ENCODE measurements around the gene CEP97. TPM values are rescaled to one million over a fixed set of nuclear protein-coding genes. Genes with fewer than 3 reads are reported as not detected.

CEP97 gene
- total RNA-seq, 1 donor from 2014 or later: 10.8 TPM

DNA sequence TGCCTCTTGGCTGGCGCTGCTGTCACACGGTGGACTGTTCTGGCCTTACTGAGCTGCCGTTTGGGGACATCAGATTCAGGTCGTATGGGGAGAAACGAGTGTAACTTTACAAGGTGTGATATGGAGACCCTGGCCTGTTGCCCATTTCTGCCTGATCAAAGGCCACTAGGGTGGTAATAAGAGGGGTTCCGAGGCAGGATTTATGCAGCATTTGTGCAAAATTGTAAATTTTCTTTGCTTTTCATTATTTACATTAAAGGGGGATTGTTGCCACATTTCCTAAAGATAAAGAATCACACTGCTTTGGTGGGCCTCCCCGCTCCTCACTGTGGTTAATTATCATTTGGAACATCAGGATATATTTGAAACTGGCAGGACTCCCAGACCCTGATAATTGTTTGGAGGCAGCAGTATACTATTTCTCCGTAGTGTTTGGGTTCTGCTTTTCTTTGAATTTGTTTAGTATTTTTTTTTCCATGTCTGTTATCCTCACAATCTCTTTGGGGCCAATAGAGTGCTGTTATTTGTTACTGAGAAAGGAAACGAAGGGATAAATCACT, 55.5 kb downstream of the CEP97 start:
- TF ChIP-seq, protein P1, sequence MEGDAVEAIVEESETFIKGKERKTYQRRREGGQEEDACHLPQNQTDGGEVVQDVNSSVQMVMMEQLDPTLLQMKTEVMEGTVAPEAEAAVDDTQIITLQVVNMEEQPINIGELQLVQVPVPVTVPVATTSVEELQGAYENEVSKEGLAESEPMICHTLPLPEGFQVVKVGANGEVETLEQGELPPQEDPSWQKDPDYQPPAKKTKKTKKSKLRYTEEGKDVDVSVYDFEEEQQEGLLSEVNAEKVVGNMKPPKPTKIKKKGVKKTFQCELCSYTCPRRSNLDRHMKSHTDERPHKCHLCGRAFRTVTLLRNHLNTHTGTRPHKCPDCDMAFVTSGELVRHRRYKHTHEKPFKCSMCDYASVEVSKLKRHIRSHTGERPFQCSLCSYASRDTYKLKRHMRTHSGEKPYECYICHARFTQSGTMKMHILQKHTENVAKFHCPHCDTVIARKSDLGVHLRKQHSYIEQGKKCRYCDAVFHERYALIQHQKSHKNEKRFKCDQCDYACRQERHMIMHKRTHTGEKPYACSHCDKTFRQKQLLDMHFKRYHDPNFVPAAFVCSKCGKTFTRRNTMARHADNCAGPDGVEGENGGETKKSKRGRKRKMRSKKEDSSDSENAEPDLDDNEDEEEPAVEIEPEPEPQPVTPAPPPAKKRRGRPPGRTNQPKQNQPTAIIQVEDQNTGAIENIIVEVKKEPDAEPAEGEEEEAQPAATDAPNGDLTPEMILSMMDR (IDR thresholded peaks at IDR 0.05): no peak
- DNase-seq (ENCODE audit: extremely low spot score, unreplicated experiment): no peak
- Mint-ChIP-seq H3K36me3 (ENCODE audit: unreplicated experiment) (peaks cover 17% of the 10 kb centered on the region), H3K4me3 (ENCODE audit: unreplicated experiment) (peak overlapping the region; percentile 88), H3K27ac (ENCODE audit: unreplicated experiment) (peak overlapping the region; percentile 90), H3K9me3 (ENCODE audit: unreplicated experiment) (no peaks in the 10 kb centered on the region), H3K27me3 (ENCODE audit: unreplicated experiment) (no peaks in the 10 kb centered on the region), H3K4me1 (ENCODE audit: unreplicated experiment) (peaks cover 30% of the 10 kb centered on the region)

- TF ChIP-seq, protein P1 (IDR thresholded peaks at IDR 0.05): no peak
- Mint-ChIP-seq H3K9me3 (ENCODE audit: unreplicated experiment) (no peaks in the 10 kb centered on the region), H3K27me3 (ENCODE audit: unreplicated experiment) (no peaks in the 10 kb centered on the region), H3K4me1 (ENCODE audit: unreplicated experiment) (peaks cover 30% of the 10 kb centered on the region), H3K27ac (ENCODE audit: unreplicated experiment) (peak overlapping the region; percentile 90), H3K4me3 (ENCODE audit: unreplicated experiment) (peak overlapping the region; percentile 88), H3K36me3 (ENCODE audit: unreplicated experiment) (peaks cover 24% of the 10 kb centered on the region)
- no peak for DNase-seq (ENCODE audit: extremely low spot score, unreplicated experiment)
These were observed 56.2 kb downstream of the CEP97 start for GRCh38 chr3:101780661-101781060.

GRCh38 chr3:101781166-101781565, 56.8 kb downstream of the CEP97 start:
- Mint-ChIP-seq H3K9me3 (ENCODE audit: unreplicated experiment) (no peaks in the 10 kb centered on the region), H3K27me3 (ENCODE audit: unreplicated experiment) (no peaks in the 10 kb centered on the region), H3K27ac (ENCODE audit: unreplicated experiment) (peak overlapping the region; percentile 90), H3K4me1 (ENCODE audit: unreplicated experiment) (peaks cover 30% of the 10 kb centered on the region), H3K4me3 (ENCODE audit: unreplicated experiment) (peak overlapping the region; percentile 88), H3K36me3 (ENCODE audit: unreplicated experiment) (peaks cover 26% of the 10 kb centered on the region)
- TF ChIP-seq, protein P1 (IDR thresholded peaks at IDR 0.05): no peak
- DNase-seq (ENCODE audit: extremely low spot score, unreplicated experiment): no peak

DNA sequence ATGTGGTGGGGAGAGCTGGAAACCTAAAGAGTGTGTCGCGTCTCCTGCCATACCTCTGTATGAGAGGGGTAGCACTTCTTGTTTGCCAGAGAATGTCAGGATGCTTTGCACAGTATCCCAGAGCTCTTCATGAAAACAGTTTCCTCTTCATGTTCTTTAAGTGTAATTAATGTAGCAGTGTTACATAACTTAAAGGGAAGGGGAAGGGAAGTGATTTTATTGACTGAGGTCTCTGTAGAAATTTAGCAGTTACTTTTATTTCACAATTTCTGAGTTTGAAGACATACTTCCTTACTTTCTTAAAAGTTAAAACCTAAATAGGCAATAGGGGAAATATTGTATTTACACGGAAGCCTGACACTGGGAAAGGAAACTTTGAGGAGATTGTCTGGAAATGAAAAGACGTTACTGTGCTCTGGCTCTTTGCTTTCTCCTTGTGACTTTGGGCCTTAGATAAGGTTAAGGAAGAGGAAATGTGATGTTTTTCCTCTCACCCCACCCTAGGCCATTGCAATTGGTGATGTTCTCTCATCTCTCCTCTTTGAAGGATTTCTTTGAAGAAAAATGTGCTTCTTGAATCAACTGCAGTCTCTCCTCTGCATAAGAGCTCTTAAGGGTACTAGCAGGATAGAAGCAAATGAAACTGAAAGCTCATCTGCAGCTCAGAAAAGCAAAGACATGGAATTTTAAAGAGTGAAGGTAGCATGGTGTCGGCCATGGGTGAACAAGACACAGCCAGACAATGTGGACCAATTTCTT, 60.6 kb downstream of the CEP97 start:
- no peak overlapping the region for H3K27ac Mint-ChIP-seq (ENCODE audit: unreplicated experiment)
- TF ChIP-seq, protein P1 (IDR thresholded peaks at IDR 0.05): no peak
- DNase-seq (ENCODE audit: extremely low spot score, unreplicated experiment): no peak
- H3K4me3 Mint-ChIP-seq (ENCODE audit: unreplicated experiment): no peak overlapping the region
- no peaks in the 10 kb centered on the region for H3K27me3 Mint-ChIP-seq (ENCODE audit: unreplicated experiment)
- no peaks in the 10 kb centered on the region for H3K9me3 Mint-ChIP-seq (ENCODE audit: unreplicated experiment)
- H3K36me3 Mint-ChIP-seq (ENCODE audit: unreplicated experiment): peaks cover 53% of the 10 kb centered on the region
- H3K4me1 Mint-ChIP-seq (ENCODE audit: unreplicated experiment): peaks cover 20% of the 10 kb centered on the region

DNA sequence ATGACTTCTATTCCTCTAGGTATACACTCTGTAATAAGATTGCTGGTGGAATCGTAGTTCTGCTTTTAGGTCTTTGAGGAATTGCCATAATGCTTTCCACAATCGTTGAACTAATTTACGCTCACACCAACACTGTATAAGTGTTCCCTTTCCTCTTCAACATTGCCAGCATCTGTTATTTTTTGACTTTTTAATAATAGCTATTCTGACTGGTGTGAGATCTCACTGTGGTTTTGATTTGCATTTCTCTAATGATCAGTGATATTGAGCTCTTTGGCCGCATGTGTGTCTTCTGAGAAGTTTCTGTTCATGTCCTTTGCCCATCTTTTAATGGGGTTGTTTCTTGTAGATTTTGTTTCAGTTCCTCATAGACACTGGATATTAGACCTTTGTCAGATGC, 67.4 kb downstream of the CEP97 start:
- H3K4me1 Mint-ChIP-seq (ENCODE audit: unreplicated experiment): peaks cover 1% of the 10 kb centered on the region
- H3K27ac Mint-ChIP-seq (ENCODE audit: unreplicated experiment): no peak overlapping the region
- TF ChIP-seq, protein P1 (IDR thresholded peaks at IDR 0.05): no peak
- H3K36me3 Mint-ChIP-seq (ENCODE audit: unreplicated experiment): peaks cover 75% of the 10 kb centered on the region
- no peak overlapping the region for H3K4me3 Mint-ChIP-seq (ENCODE audit: unreplicated experiment)
- no peaks in the 10 kb centered on the region for H3K27me3 Mint-ChIP-seq (ENCODE audit: unreplicated experiment)
- H3K9me3 Mint-ChIP-seq (ENCODE audit: unreplicated experiment): peaks cover 24% of the 10 kb centered on the region
- no peak for DNase-seq (ENCODE audit: extremely low spot score, unreplicated experiment)

Data from osteocyte (in vitro differentiated cells).